Endodermal cell (in vitro differentiated cells): ENCODE data around the gene RASGEF1C. TPM values are rescaled to one million over a fixed set of nuclear protein-coding genes. Genes with fewer than 3 reads are reported as not detected.

Experiments used
- DNase-seq: peaks from one replicate; pipeline ENCODE4 v3.0.0-alpha.2; 2017
- H3K27ac ChIP-seq: 2 replicates; pipeline ENCODE4 v1.5.1; 2013; ENCODE audit warnings: mild to moderate bottlenecking, low read depth, low read length, moderate library complexity
- H3K27me3 ChIP-seq: 2 replicates; pipeline ENCODE4 v1.6.1; 2013; ENCODE audit warnings: mild to moderate bottlenecking, low read length, moderate library complexity; ENCODE audit not compliant: insufficient read depth, control insufficient read depth, poor library complexity, severe bottlenecking
- H3K36me3 ChIP-seq: 2 replicates; pipeline ENCODE4 v1.7.0; 2013; ENCODE audit warnings: mild to moderate bottlenecking, low read length, moderate library complexity; ENCODE audit not compliant: control insufficient read depth, insufficient read depth
- H3K4me1 ChIP-seq: one replicate; pipeline ENCODE4 v1.7.0; 2013; ENCODE audit warnings: low read length; ENCODE audit not compliant: control insufficient read depth, insufficient read depth
- H3K4me3 ChIP-seq: 2 replicates; pipeline ENCODE4 v1.5.1; 2013; ENCODE audit warnings: mild to moderate bottlenecking, low read length, moderate library complexity
- H3K9ac ChIP-seq: 2 replicates; pipeline ENCODE4 v1.6.1; 2013; ENCODE audit warnings: mild to moderate bottlenecking, low read length, moderate library complexity; ENCODE audit not compliant: poor library complexity, severe bottlenecking; ENCODE audit errors: extremely low read depth
- H3K9me3 ChIP-seq: 2 replicates; pipeline ENCODE4 v1.6.1; 2013; ENCODE audit warnings: mild to moderate bottlenecking, low read length, moderate library complexity; ENCODE audit not compliant: control insufficient read depth
- H3K27ac Mint-ChIP-seq: 2 replicates; pipeline ENCODE4 v1.8.0; 2020; ENCODE audit warnings: mixed read lengths
- H3K27me3 Mint-ChIP-seq: 2 replicates; pipeline ENCODE4 v1.8.0; 2021; ENCODE audit warnings: mild to moderate bottlenecking, mixed read lengths; ENCODE audit not compliant: insufficient read depth
- H3K36me3 Mint-ChIP-seq: 2 replicates; pipeline ENCODE4 v1.8.0; 2020; ENCODE audit warnings: low read depth, mixed read lengths
- H3K4me1 Mint-ChIP-seq: 2 replicates; pipeline ENCODE4 v1.8.0; 2020; ENCODE audit warnings: mixed read lengths
- H3K4me3 Mint-ChIP-seq: 2 replicates; pipeline ENCODE4 v1.8.0; 2020; ENCODE audit warnings: mild to moderate bottlenecking, moderate library complexity, mixed read lengths
- H3K9me3 Mint-ChIP-seq: 2 replicates; pipeline ENCODE4 v1.8.0; 2020; ENCODE audit warnings: mild to moderate bottlenecking, mixed read lengths
- CTCF ChIP-seq: fragments of 200-600 bp; sonication (generic); conservative IDR thresholded peaks from 2 replicates; pipeline ENCODE4 v1.5.0; 2021; ENCODE audit warnings: antibody characterized with exemption, mild to moderate bottlenecking
- WGBS, 2 experiments: methylation state at CpG; one replicate each; pipeline versions ENCODE4 v1.1.5 to v1.1.7; 2013; ENCODE audit warnings: missing lambda C conversion rate in 2 of 2, mixed read lengths in 1 of 2; ENCODE audit not compliant: insufficient coverage in 1 of 2, insufficient read length in 1 of 2; 5-methylcytosine and 5-hydroxymethylcytosine counted together
- total RNA-seq, 2 donors: library from RNA; stranded (reverse); fragmentation: NEBNext Ultra II Directional in 1 of 2; extraction: Animal tissue kit (Norgen Biotek cat#: 25700) in 1 of 2; gene quantifications; 2 replicates in 1 of 2; 3 replicates in 1 of 2; pipeline ENCODE4 v1.2.1, GENCODE V29; 2021

RASGEF1C gene
- total RNA-seq, 2 donors from 2014 or later, result 0.62 to 0.75 TPM

GRCh38 chr5:180133060-180133459 is 76.0 kb downstream of the RASGEF1C start:
- no peak overlapping the region for H3K27ac ChIP-seq
- peak; percentile 36 for DNase-seq
- peaks cover 7% of the 10 kb centered on the region for H3K4me1 Mint-ChIP-seq
- no peak for TF ChIP-seq CTCF
- H3K4me3 ChIP-seq, result no peak overlapping the region
- no peaks in the 10 kb centered on the region for H3K27me3 Mint-ChIP-seq
- H3K36me3 Mint-ChIP-seq, result no peaks in the 10 kb centered on the region
- no peaks in the 10 kb centered on the region for H3K9me3 Mint-ChIP-seq
- no peak overlapping the region for H3K9ac ChIP-seq
- H3K27me3 ChIP-seq, result no peaks in the 10 kb centered on the region
- no peaks in the 10 kb centered on the region for H3K36me3 ChIP-seq
- no peak overlapping the region for H3K27ac Mint-ChIP-seq
- no peaks in the 10 kb centered on the region for H3K4me1 ChIP-seq
- H3K4me3 Mint-ChIP-seq, result no peak overlapping the region
- 88 to 89% methylated on average over 7 to 9 of the region's 9 CpGs for whole genome bisulfite sequencing, 2 experiments
- H3K9me3 ChIP-seq, result no peaks in the 10 kb centered on the region

- Mint-ChIP-seq H3K36me3 (no peaks in the 10 kb centered on the region), H3K27ac (no peak overlapping the region), H3K9me3 (no peaks in the 10 kb centered on the region), H3K4me3 (no peak overlapping the region), H3K4me1 (peaks cover 7% of the 10 kb centered on the region), H3K27me3 (peaks cover 3% of the 10 kb centered on the region)
- WGBS, 2 experiments, result 85 to 86% methylated on average over 24 to 26 of the region's 26 CpGs
- H3K9ac ChIP-seq, result no peak overlapping the region
- H3K9me3 ChIP-seq, result no peaks in the 10 kb centered on the region
- TF ChIP-seq CTCF, result no peak
- H3K27me3 ChIP-seq, result peaks cover 5% of the 10 kb centered on the region
- H3K27ac ChIP-seq, result no peak overlapping the region
- DNase-seq, result peak; percentile 44
- no peaks in the 10 kb centered on the region for H3K36me3 ChIP-seq
- H3K4me1 ChIP-seq, result no peaks in the 10 kb centered on the region
- H3K4me3 ChIP-seq, result no peak overlapping the region
These were observed 77.9 kb downstream of the RASGEF1C start for GRCh38 chr5:180130876-180131740.

- Histone ChIP-seq H3K36me3 (no peaks in the 10 kb centered on the region), H3K27ac (no peak overlapping the region), H3K4me1 (no peaks in the 10 kb centered on the region), H3K9me3 (no peaks in the 10 kb centered on the region), H3K4me3 (no peak overlapping the region), H3K9ac (no peak overlapping the region), H3K27me3 (peaks cover 5% of the 10 kb centered on the region)
- 89 to 95% methylated on average over 12 to 16 of the region's 16 CpGs for WGBS, 2 experiments
- no peak for TF ChIP-seq CTCF
- peaks cover 7% of the 10 kb centered on the region for H3K4me1 Mint-ChIP-seq
- no peaks in the 10 kb centered on the region for H3K9me3 Mint-ChIP-seq
- no peaks in the 10 kb centered on the region for H3K36me3 Mint-ChIP-seq
- H3K27me3 Mint-ChIP-seq, result peaks cover 5% of the 10 kb centered on the region
- no peak overlapping the region for H3K27ac Mint-ChIP-seq
- DNase-seq, result peak; percentile 39
- no peak overlapping the region for H3K4me3 Mint-ChIP-seq
These were observed 78.6 kb downstream of the RASGEF1C start for GRCh38 chr5:180130291-180130869.
